OCI-LY3 (cell line): ENCODE results near the gene MVK.

Experiments
- EZH2phosphoT487 ChIP-seq: fragments of 200-600 bp; shearing (Covaris generic); IDR thresholded peaks from 2 replicates; pipeline ENCODE4 v1.6.1; 2018; ENCODE audit warnings: antibody characterized with exemption, mixed run types, low read depth
- TF ChIP-seq, protein P1 (sequence below): fragments of 200-600, 300-600 bp; sonication (generic); IDR thresholded peaks from 2 replicates; pipeline ENCODE4 v1.5.1; 2014; ENCODE audit warnings: antibody characterized with exemption, low read length, low read depth

DNA sequence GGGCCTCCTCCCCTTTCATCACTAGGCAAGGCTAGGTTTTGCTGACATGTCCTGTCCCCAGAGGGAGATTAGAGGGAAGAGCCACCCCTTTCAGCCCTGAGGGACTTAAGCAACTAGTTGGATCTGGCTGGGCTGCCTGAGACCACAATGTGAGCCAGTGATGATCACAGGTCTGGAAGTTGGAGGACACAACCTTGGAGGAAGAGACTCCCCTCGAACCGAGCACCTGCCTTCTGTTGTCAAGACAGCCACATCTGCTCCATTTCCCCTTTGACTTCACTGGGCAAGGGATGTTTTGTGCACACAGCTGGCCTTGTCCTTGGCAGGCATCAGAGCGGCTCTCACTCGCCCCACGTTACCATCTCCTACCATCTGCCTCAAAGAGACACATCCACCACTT lies 31.4 kb downstream of the MVK start:
- TF ChIP-seq, protein P1, sequence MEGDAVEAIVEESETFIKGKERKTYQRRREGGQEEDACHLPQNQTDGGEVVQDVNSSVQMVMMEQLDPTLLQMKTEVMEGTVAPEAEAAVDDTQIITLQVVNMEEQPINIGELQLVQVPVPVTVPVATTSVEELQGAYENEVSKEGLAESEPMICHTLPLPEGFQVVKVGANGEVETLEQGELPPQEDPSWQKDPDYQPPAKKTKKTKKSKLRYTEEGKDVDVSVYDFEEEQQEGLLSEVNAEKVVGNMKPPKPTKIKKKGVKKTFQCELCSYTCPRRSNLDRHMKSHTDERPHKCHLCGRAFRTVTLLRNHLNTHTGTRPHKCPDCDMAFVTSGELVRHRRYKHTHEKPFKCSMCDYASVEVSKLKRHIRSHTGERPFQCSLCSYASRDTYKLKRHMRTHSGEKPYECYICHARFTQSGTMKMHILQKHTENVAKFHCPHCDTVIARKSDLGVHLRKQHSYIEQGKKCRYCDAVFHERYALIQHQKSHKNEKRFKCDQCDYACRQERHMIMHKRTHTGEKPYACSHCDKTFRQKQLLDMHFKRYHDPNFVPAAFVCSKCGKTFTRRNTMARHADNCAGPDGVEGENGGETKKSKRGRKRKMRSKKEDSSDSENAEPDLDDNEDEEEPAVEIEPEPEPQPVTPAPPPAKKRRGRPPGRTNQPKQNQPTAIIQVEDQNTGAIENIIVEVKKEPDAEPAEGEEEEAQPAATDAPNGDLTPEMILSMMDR: no peak
- no peak for TF ChIP-seq EZH2phosphoT487
